Activated T-cell treated with anti-CD3 and anti-CD28 coated beads, Interleukin-2, amount 50 U/mL, for 72 hours (primary cell): ENCODE measurements around the gene TNK1. TPM values are rescaled to one million over a fixed set of nuclear protein-coding genes. Genes with fewer than 3 reads are reported as not detected.
A peak's percentile ranks its signal among the peaks of the same experiment; 100 is the strongest.

Source experiments
- ATAC-seq, 2 donors: fragments of 150-1000 bp; cut with Tn5 transposase; replicated peaks in 1 of 2; 2 replicates each; pipeline ENCODE4 v1.10.0; 2021; ENCODE audit warnings: moderate library complexity in 2 of 2, mild to moderate bottlenecking in 1 of 2
- DNase-seq, 2 donors: peaks; one replicate each; pipeline ENCODE4 v3.0.0; 2021 to 2022; ENCODE audit warnings: mixed read lengths in 1 of 2
- H3K27ac Mint-ChIP-seq: one replicate; pipeline ENCODE4 v1.8.0; 2022; ENCODE audit warnings: mild to moderate bottlenecking, moderate library complexity, mixed read lengths
- H3K27me3 Mint-ChIP-seq: one replicate; pipeline ENCODE4 v1.8.0; 2022; ENCODE audit warnings: low read depth, mixed read lengths
- H3K36me3 Mint-ChIP-seq, 2 donors: one replicate each; pipeline ENCODE4 v1.8.0; 2022; ENCODE audit warnings: mixed read lengths in 2 of 2, mild to moderate bottlenecking in 1 of 2; ENCODE audit not compliant: insufficient read depth in 2 of 2
- H3K4me1 Mint-ChIP-seq: one replicate; pipeline ENCODE4 v1.8.0; 2022; ENCODE audit warnings: low read depth, mixed read lengths
- H3K4me3 Mint-ChIP-seq, 2 donors: one replicate each; pipeline ENCODE4 v1.8.0; 2022; ENCODE audit warnings: mild to moderate bottlenecking in 2 of 2, mixed read lengths in 2 of 2, moderate library complexity in 2 of 2
- H3K9me3 Mint-ChIP-seq, 2 donors: one replicate each; pipeline ENCODE4 v1.8.0; 2022; ENCODE audit warnings: mixed read lengths in 2 of 2
- total RNA-seq, 2 donors: library from RNA; stranded (reverse); gene quantifications; one replicate each; pipeline ENCODE4 v1.2.3, GENCODE V29; 2022

The TNK1 gene
- total RNA-seq, 2 donors from 2014 or later, result 5.5 to 6.5 TPM

DNA sequence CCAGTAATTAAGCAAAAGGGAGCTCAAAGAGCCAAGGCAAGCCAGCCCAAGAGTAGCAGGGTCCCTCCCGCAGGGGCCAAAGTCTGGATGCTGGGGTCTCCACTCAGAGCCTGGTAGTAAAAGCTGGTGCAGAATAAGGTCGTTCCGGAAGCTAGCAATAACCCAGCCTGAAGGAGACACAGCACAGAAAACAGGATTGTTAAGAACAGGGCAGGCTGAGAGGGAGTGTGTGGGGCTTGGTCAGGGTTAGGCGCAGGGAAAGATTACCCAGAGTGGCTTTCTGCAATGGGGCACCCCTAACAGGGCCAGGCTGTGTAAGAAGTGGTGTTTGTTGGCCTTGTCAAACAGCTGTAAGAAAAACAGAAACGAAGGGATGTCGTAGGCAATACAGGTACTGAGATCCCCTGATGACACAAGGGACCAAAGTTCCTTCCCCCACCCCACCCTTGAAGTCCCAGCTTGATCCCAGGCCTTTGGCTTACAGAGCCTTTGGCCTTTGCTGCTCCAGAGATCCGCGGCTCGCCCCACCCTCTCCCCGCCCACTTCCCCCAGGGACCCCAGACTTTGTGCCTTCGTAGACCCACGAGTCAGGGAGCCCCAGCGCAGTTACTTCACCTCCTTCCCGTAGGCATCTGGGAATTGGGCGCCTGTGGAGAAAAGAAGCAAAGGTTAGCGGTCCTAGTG is 22.3 kb downstream of the TNK1 start:
- Mint-ChIP-seq H3K4me3 (peak overlapping the region; percentile 94 to 95), H3K4me1 (peaks cover 17% of the 10 kb centered on the region), H3K27me3 (peaks cover 6% of the 10 kb centered on the region), H3K9me3 (no peaks in the 10 kb centered on the region), H3K36me3 (peaks cover 0 to 1% of the 10 kb centered on the region in 2 donors), H3K27ac (peak overlapping the region; percentile 7)
- no peak for ATAC-seq
- DNase-seq, result no peak

DNA sequence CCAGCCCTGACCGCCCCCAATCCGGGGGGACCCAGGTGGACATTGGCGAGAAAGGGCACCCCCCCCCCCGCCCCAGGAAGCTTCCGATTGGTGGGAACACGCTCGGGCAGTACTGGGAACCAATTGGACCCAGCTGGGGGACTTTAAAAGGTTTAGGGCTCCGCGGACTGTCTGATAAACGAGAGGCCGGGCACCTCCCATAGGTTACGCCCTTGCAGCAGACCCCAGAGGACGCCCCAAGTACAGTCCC is 22.8 kb downstream of the TNK1 start:
- peaks cover 0 to 1% of the 10 kb centered on the region in 2 donors for H3K36me3 Mint-ChIP-seq
- peaks cover 6% of the 10 kb centered on the region for H3K27me3 Mint-ChIP-seq
- H3K27ac Mint-ChIP-seq, result no peak overlapping the region
- H3K4me3 Mint-ChIP-seq, result peak overlapping the region; percentile 94 to 95
- ATAC-seq (no peak), DNase-seq (no peak)
- peaks cover 17% of the 10 kb centered on the region for H3K4me1 Mint-ChIP-seq
- no peaks in the 10 kb centered on the region for H3K9me3 Mint-ChIP-seq

DNA sequence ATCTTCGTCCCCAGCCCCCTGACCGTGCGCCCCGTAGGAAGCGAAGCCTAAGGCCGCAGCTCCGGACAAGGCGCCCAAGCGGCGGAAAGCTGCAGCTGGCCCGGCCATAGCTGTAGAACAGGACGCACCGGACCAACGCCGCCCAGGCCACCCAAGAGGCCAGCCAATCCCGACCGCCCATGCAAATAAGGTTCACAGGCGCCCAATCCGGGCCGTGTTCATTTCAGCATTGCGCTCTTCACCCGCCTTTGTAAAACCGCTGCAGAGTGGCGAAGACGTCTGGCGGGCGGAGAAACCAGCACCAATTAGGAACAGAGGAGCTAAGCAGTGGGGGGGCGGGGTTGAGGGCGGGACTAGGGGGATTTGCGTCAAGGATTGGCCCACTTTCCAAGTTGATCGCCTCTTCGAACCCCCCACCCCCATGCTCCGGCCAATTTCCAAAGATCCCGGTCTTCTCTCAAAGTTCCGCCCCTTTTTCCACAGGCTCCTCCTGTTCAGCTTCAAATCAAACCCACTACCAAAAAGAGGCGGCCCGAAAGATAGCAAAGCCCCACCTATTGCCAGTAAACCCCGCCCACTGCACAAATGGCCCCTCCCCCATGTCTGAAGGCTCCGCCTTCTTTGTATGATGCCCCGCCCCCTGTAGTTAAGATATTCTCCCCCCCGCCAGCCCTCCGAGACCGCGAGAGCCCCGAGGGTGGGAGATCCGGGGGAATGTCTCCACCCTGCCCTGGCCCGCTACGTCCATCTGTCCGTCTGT is 23.3 kb downstream of the TNK1 start, which contains the start of gene TMEM256:
TSS of gene TMEM256 (minus strand) at position 121 of the 760 bp plus-strand sequence. CDS start at position 108, 13 bp downstream.
- Mint-ChIP-seq H3K27me3 (peaks cover 6% of the 10 kb centered on the region), H3K9me3 (no peaks in the 10 kb centered on the region), H3K27ac (peak within 1 kb of the TSS; percentile 96), H3K4me3 (peak within 1 kb of the TSS; percentile 94 to 95), H3K36me3 (peaks cover 0 to 1% of the 10 kb centered on the region in 2 donors), H3K4me1 (peaks cover 17% of the 10 kb centered on the region)
- DNase-seq, result peak; percentile 96
- ATAC-seq, result peak; percentile 92

DNA sequence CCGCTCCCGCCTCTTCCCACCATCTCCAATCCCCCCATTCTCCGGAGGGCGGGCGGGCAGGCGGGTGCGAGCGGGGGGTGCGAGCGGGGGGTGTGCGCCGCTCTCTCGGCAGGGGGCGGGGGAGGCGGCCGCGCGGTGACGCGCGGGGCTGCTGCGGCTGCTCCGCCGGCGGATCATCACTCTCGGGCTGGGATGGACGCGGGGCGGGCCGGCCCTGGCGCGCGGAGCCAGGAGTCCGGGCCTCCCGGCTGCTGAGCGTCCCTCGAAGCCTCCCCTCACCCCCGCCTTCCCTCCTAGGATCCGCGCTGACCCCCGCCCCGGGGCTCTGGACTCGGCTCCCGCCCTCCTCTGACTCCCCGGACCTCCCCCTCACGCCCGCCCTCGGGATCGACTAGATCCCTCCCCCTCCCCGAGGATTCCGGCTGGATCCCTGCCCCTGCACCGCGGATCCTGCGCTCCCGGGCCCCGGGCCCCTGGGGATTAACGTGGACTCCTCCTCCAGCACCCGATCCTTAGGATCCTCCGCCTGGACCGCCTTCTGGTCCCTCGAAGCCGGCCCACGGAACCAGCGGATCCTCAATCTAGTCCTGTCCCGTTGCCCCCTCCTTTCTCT is 24.0 kb downstream of the TNK1 start:
- peak overlapping the region; percentile 96 for H3K27ac Mint-ChIP-seq
- H3K27me3 Mint-ChIP-seq, result peaks cover 6% of the 10 kb centered on the region
- DNase-seq (peak; percentile 71 to 72), ATAC-seq (peak; percentile 58 to 59)
- no peaks in the 10 kb centered on the region for H3K9me3 Mint-ChIP-seq
- H3K4me1 Mint-ChIP-seq, result peaks cover 17% of the 10 kb centered on the region
- H3K4me3 Mint-ChIP-seq, result peak overlapping the region; percentile 94 to 95
- peaks cover 0 to 1% of the 10 kb centered on the region in 2 donors for H3K36me3 Mint-ChIP-seq

DNA sequence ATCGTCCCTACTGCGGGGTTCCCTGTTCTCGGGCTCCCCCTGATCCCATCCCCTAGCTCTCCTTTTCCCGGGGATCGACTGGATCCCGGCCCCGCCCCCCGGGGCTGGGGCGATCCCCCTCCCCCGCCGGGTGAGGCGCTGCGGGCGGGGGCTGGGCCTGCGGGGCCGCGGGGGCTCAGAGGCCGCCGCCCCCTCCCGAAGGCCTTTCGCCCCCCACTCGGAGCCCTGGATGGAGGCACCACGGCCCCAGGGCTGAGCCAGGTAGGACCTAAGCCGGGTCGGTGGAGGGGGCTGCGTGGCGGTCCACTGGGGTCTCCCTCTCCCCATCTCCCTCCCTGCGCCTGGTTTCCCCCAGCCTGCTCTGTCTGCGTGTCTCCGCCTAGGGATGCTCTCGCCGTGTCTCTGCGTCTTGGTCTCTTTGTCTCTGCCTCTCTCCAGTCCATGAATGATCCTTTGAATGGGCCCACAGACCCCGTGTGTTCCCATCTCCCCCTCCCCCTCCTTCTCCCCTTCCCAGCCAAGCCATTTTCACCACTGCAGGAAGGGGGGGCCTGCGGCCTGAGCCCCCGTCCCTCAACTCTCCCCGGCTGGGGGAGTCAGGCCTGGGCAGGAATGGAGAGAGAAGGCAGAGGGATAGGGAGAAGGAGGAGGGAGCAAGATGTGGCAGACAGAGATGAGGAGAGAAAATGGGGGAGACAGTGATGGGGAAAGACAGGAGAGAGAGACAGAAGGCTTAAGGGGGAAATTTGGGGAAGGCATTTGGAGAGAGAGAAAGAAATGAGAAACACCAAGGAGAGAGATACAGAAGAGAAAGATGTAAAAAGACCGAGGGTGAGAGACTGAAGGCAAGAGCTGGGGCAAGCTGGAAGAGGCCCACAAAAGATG is 24.7 kb downstream of the TNK1 start:
- Mint-ChIP-seq H3K9me3 (no peaks in the 10 kb centered on the region), H3K4me1 (peaks cover 17% of the 10 kb centered on the region), H3K4me3 (peak overlapping the region; percentile 94 to 95), H3K27ac (peak overlapping the region; percentile 24), H3K27me3 (peaks cover 6% of the 10 kb centered on the region), H3K36me3 (peaks cover 0 to 1% of the 10 kb centered on the region in 2 donors)
- ATAC-seq (no peak), DNase-seq (no peak)

DNA sequence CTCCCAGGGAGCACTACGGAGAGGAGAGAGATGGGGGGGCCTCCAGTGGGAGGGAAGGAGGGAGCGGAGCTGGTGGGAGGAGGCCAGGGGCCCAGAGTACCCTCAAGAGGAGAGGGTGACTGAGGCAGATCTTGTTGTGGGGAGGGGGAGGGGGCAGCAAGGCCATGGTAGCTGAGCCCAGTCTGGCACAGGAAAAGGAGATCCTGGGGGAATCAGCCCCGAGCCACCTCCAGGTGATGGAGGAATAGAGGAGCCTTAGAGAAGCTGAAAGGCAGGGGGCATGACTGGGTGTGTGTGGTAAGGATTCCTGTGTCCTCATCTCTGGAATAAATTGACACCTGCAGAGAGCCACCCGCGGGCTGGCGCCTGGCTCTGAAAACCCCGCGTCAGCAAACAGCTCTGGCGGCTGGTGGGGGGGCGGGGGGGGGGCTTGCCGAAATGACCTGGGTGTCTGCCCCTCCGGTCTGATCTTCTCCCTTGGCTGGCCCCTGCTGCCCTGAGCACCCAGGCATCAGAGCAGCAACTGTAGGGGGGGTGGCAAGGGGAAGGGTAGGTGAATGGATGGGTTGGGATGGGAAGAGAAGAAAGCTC is 25.4 kb downstream of the TNK1 start:
- DNase-seq (no peak), ATAC-seq (no peak)
- Mint-ChIP-seq H3K36me3 (peaks cover 0 to 1% of the 10 kb centered on the region in 2 donors), H3K27ac (no peak overlapping the region), H3K27me3 (peaks cover 6% of the 10 kb centered on the region), H3K9me3 (no peaks in the 10 kb centered on the region), H3K4me1 (peaks cover 17% of the 10 kb centered on the region), H3K4me3 (peak overlapping the region; percentile 65 to 73)

DNA sequence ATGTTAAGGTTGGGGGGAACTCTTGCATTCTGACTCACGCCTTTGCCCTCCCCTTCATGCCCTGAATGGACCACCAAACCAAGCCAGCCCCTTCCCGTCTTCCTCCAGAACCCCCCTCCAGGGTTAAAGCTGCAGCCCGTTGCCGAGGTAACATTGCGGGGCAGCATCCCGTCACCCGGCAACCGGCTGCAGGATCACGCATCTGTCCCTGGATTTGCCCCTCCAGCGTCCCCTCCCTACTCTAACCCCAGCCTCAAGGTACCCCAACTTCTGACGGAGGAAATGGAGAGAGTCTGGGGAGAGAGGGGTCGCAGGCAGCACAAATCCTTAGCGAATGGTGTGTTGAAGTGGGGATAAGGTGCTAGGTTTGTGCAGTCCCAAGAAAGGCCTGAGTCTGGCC is 26.2 kb downstream of the TNK1 start:
- peaks cover 6% of the 10 kb centered on the region for H3K27me3 Mint-ChIP-seq
- no peak overlapping the region for H3K4me3 Mint-ChIP-seq
- ATAC-seq (no peak), DNase-seq (no peak)
- H3K36me3 Mint-ChIP-seq, result peaks cover 0 to 1% of the 10 kb centered on the region in 2 donors
- peaks cover 17% of the 10 kb centered on the region for H3K4me1 Mint-ChIP-seq
- H3K9me3 Mint-ChIP-seq, result no peaks in the 10 kb centered on the region
- H3K27ac Mint-ChIP-seq, result no peak overlapping the region

DNA sequence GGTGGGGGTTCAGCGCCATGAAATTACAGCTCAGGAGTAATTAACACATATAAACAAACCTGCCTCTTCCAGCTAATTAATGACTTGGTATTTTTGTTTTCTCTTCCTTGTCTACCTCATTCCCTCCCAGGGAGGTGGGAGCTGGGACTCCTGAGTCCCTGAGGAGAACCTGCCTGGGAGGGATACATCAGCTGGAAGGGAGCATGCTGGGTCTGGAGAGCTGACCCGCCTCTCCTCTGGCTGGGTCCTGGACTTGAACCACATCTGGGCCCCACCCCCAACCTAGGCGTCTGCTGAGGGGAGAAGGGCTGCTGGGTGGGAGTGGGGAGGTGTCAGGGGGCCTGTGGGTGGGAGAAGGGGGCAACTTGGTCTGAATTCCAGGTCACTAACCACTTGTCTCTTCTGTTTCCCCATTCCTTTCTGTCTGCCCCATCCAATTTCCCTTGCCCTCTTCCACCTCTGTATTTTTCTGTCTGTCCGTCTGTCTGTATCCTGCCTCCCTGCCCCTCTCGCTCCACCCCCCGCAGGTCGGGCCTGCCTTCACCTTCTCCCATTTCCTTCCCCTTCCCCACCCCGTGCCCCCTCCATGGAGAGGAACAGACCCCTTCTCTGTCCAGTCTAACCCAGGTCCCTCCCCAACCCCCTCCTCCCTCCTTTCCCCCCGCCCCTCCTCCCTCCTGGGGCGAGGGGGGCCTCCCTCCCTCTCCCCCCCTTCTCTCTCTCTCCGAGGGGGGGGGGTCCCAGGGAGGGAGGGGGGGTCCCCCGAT is 26.8 kb downstream of the TNK1 start, which contains the start of gene NLGN2:
TSS of gene NLGN2 (plus strand) at position 361 of the 767 bp plus-strand sequence. CDS start 411 bp downstream, outside the sequence.
- no peak within 1 kb of the TSS for H3K27ac Mint-ChIP-seq
- no peaks in the 10 kb centered on the region for H3K9me3 Mint-ChIP-seq
- H3K27me3 Mint-ChIP-seq, result peaks cover 6% of the 10 kb centered on the region
- peaks cover 0 to 1% of the 10 kb centered on the region in 2 donors for H3K36me3 Mint-ChIP-seq
- peak within 1 kb of the TSS in 1 of 2 donors; percentile 47 for H3K4me3 Mint-ChIP-seq
- DNase-seq (no peak), ATAC-seq (no peak)
- peaks cover 16% of the 10 kb centered on the region for H3K4me1 Mint-ChIP-seq

DNA sequence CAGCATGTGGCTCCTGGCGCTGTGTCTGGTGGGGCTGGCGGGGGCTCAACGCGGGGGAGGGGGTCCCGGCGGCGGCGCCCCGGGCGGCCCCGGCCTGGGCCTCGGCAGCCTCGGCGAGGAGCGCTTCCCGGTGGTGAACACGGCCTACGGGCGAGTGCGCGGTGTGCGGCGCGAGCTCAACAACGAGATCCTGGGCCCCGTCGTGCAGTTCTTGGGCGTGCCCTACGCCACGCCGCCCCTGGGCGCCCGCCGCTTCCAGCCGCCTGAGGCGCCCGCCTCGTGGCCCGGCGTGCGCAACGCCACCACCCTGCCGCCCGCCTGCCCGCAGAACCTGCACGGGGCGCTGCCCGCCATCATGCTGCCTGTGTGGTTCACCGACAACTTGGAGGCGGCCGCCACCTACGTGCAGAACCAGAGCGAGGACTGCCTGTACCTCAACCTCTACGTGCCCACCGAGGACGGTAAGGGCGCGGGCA is 27.4 kb downstream of the TNK1 start:
- Mint-ChIP-seq H3K4me3 (no peak overlapping the region), H3K9me3 (no peaks in the 10 kb centered on the region), H3K4me1 (peaks cover 10% of the 10 kb centered on the region), H3K27me3 (peaks cover 6% of the 10 kb centered on the region), H3K36me3 (peaks cover 0 to 1% of the 10 kb centered on the region in 2 donors), H3K27ac (no peak overlapping the region)
- peak; percentile 9 to 46 for DNase-seq
- ATAC-seq, result no peak

DNA sequence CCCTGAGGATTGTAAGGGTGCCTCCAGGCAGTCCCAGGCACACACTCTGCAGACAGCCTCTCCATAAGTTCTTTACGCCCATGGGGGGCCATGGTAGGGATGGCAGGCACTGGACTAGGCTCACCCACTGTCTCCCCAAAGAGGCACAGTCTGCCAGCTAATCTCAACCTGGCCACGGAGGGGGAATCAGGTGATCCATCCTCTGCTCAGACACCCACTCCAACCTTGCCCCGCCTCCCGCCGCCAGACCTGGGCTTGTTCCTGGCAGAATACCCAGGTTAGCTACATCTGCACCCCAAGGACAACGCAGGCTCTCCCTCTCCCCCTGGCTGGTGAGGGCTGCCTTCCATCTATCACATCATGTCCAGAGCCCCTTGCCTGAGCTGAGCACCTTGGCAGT is 28.0 kb downstream of the TNK1 start:
- no peak overlapping the region for H3K27ac Mint-ChIP-seq
- H3K27me3 Mint-ChIP-seq, result peaks cover 6% of the 10 kb centered on the region
- no peaks in the 10 kb centered on the region for H3K9me3 Mint-ChIP-seq
- no peak for ATAC-seq
- H3K4me3 Mint-ChIP-seq, result no peak overlapping the region
- H3K4me1 Mint-ChIP-seq, result peaks cover 10% of the 10 kb centered on the region
- peaks cover 0 to 1% of the 10 kb centered on the region in 2 donors for H3K36me3 Mint-ChIP-seq
- DNase-seq, result no peak

DNA sequence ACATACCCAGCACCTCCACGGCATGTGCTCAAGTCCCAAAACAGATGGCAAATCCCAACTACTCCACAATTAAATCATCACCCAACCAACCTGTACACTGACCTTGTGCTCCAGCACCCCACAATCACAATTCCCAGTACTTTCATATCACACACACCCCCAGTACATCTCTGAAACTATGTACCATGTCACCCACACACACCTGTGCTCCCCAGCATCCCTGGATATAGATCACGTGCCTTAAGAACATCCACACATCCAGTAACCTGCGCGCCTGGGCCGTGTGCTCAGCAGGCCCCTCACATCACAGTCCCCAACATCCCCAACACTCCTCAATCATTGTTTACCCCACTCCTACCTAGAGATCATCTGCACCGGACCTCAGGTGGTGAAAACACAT is 28.8 kb downstream of the TNK1 start:
- ATAC-seq (no peak), DNase-seq (no peak)
- H3K36me3 Mint-ChIP-seq, result no peaks in the 10 kb centered on the region
- peaks cover 10% of the 10 kb centered on the region for H3K4me1 Mint-ChIP-seq
- H3K27ac Mint-ChIP-seq, result no peak overlapping the region
- no peak overlapping the region for H3K4me3 Mint-ChIP-seq
- no peaks in the 10 kb centered on the region for H3K9me3 Mint-ChIP-seq
- H3K27me3 Mint-ChIP-seq, result peaks cover 6% of the 10 kb centered on the region
